HG03521 (cell line): ENCODE results near the gene TNFRSF14.

Experiments
- ATAC-seq: cut with Tn5 transposase; IDR thresholded peaks from one replicate; pipeline ENCODE4 v1.9.1; 2021; ENCODE audit warnings: mild to moderate bottlenecking, moderate library complexity; ENCODE audit not compliant: unreplicated experiment

TNFRSF14 gene

DNA sequence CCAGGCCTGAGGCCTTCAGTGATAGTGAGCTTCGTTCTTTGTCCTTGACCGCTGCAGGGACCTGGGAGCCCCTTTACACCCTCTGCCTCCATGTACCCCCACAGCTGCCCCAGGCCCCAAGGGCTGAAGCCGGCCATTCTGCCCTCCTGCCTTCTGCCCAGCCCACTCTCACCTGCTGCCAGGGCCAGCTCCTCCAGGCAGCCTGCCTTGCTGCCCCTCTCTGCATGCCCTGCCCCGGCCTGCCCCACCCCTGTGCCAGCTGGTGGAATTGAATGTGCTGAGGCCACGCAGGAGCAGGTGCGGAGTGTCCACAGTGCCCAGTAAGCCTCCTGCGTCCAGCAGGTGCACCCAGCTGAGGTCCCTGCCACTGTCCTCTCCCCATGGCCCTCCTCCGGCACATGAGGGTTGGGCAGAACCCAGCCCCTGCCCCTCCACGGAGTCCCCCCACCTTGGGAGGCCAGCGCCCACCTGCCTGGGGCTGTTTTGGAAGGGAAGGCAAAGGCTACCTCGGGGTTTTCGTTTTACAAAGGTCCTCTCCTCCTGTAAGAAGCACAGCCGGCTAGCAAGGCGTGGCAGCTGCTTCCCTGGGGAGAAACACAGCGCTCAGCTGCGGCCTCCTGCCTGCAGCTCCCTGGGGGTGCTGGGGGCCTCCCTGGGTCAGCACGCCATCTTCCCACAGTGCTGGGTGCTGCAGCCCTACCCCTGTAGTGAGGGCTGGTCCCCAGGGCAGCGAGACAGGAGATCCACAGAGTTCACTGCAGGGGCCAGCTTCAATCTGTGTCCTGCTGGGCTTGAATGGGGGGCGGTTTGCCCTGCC is 55.7 kb downstream of the TNFRSF14 start:
- ATAC-seq = no peak

DNA sequence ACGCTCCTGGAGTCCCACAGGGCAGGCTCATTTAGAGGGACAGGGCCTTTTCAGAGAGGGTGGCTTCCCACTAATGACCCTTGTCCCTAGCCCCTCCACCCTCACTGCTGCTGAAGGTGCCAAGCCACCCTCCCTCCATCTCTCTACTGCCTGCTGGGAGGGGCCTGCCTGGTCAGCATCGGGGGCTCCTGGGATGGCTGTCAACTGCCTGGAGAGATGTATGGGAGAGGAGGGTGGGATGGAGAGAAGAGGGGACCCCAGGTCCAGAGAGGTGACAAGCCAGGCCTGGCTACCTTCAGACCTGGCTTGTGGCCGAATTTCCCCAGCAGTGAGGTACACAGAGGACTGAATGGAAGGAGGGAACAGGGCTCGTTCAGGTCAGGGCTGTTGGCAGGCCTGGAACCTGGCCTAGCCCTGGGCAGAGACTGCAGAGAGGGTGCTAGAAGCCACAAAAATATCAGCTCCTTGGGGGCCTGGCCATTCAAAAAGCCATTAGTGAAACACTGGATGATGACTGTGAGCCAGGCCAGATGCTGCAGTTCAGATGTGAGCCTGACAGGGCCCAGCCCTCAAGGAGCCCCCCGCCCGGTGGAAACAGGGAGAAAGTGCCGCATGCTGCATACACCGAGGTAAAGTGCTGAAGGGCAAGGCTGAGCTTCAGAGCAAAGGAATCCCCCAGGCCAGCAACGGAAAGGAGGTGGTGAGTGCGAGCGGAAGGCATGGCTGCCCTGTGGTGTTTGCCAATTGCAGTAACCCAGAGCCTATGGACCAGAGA is 56.6 kb downstream of the TNFRSF14 start:
- ATAC-seq = no peak
